ENCODE measurements around the gene TBCK.
A peak's percentile ranks its signal among the peaks of the same experiment; 100 is the strongest.
"Not testable (repeated sequence)": the region's sequence is repeated elsewhere in the genome, so short reads cannot be mapped to it uniquely, and the experiment has no call there.

TBCK gene

GRCh38 chr4:106111778-106112469 is 204.1 kb downstream of the TBCK start:
- not testable (repeated sequence) for DNase-seq (ENCODE audit: low spot score)

- no peak for DNase-seq (ENCODE audit: low spot score)
Observed at GRCh38 chr4:106109929-106110328, 206.1 kb downstream of the TBCK start.

GRCh38 chr4:106105697-106106096 is 210.3 kb downstream of the TBCK start:
- no peak for DNase-seq (ENCODE audit: low spot score)

GRCh38 chr4:106104276-106104675 is 211.7 kb downstream of the TBCK start:
- no peak for DNase-seq (ENCODE audit: low spot score)

GRCh38 chr4:106096454-106096853 is 219.6 kb downstream of the TBCK start:
- DNase-seq (ENCODE audit: low spot score): no peak

GRCh38 chr4:106095408-106095807 is 220.6 kb downstream of the TBCK start:
- DNase-seq (ENCODE audit: low spot score): no peak

- DNase-seq (ENCODE audit: low spot score): no peak
Observed at GRCh38 chr4:106092361-106093040, 223.5 kb downstream of the TBCK start.

- DNase-seq (ENCODE audit: low spot score): no peak
Observed at GRCh38 chr4:106090826-106091225, 225.2 kb downstream of the TBCK start.

GRCh38 chr4:106083065-106083464 is 232.9 kb downstream of the TBCK start:
- DNase-seq (ENCODE audit: low spot score): no peak

- no peak for DNase-seq (ENCODE audit: low spot score)
Observed at GRCh38 chr4:106080376-106080775, 235.6 kb downstream of the TBCK start.

- no peak for DNase-seq (ENCODE audit: low spot score)
Observed at GRCh38 chr4:106079616-106080015, 236.4 kb downstream of the TBCK start.

GRCh38 chr4:106065018-106065417 is 251.0 kb downstream of the TBCK start:
- DNase-seq (ENCODE audit: low spot score): no peak

- no peak for DNase-seq (ENCODE audit: low spot score)
Observed at GRCh38 chr4:106063009-106063408, 253.0 kb downstream of the TBCK start.

- DNase-seq (ENCODE audit: low spot score): no peak
Observed at GRCh38 chr4:106062452-106062875, 253.5 kb downstream of the TBCK start.

- no peak for DNase-seq (ENCODE audit: low spot score)
Observed at GRCh38 chr4:106058921-106059320, 257.1 kb downstream of the TBCK start.

GRCh38 chr4:106056914-106057313 is 259.1 kb downstream of the TBCK start:
- DNase-seq (ENCODE audit: low spot score): no peak

GRCh38 chr4:106051514-106051913 is 264.5 kb downstream of the TBCK start:
- no peak for DNase-seq (ENCODE audit: low spot score)

GRCh38 chr4:106049490-106049889 is 266.5 kb downstream of the TBCK start:
- DNase-seq (ENCODE audit: low spot score): no peak

- DNase-seq (ENCODE audit: low spot score): peak; percentile 3
Observed at GRCh38 chr4:106048250-106048971, 267.6 kb downstream of the TBCK start.

GRCh38 chr4:106046083-106046482 is 269.9 kb downstream of the TBCK start:
- DNase-seq (ENCODE audit: low spot score): no peak

- DNase-seq (ENCODE audit: low spot score): peak; percentile 26
Observed at GRCh38 chr4:106041294-106042002, 274.6 kb downstream of the TBCK start.

GRCh38 chr4:106039796-106040195 is 276.2 kb downstream of the TBCK start:
- DNase-seq (ENCODE audit: low spot score): no peak

Data from putamen (tissue), 1 donor.